Aorta (tissue), 5 donors: Measurements from ENCODE around the gene NYNRIN. TPM values are rescaled to one million over a fixed set of nuclear protein-coding genes. Genes with fewer than 3 reads are reported as not detected.
A peak's percentile ranks its signal among the peaks of the same experiment; 100 is the strongest.

Experiments
- ATAC-seq: fragments of 200-7000 bp; cut with Tn5 transposase; one replicate; pipeline ENCODE4 v1.9.1; 2022; ENCODE audit warnings: moderate library complexity; ENCODE audit not compliant: low FRiP score
- DNase-seq, 2 donors: peaks; one replicate each; pipeline ENCODE4 v3.0.0-alpha.2; 2020
- H3K27ac ChIP-seq, 2 donors: one replicate each; pipeline ENCODE4 v1.5.1; 2013; ENCODE audit warnings: low read length in 2 of 2, mild to moderate bottlenecking in 2 of 2, moderate library complexity in 2 of 2, control low read depth in 1 of 2, inconsistent platforms in 1 of 2, low read depth in 1 of 2
- H3K27me3 ChIP-seq, 2 donors: one replicate each; pipeline ENCODE4 v1.6.1; 2013; ENCODE audit warnings: control low read depth in 1 of 2, low read length in 1 of 2, mild to moderate bottlenecking in 1 of 2, moderate library complexity in 1 of 2; ENCODE audit not compliant: insufficient read depth in 2 of 2, control insufficient read depth in 1 of 2
- H3K36me3 ChIP-seq, 2 donors: one replicate each; pipeline ENCODE4 v1.6.1; 2013; ENCODE audit warnings: control low read depth in 1 of 2, low read length in 1 of 2, mild to moderate bottlenecking in 1 of 2; ENCODE audit not compliant: insufficient read depth in 2 of 2, control insufficient read depth in 1 of 2
- H3K4me1 ChIP-seq, 2 donors: one replicate each; pipeline ENCODE4 v1.6.1; 2013; ENCODE audit warnings: low read length in 2 of 2, control low read depth in 1 of 2, mild to moderate bottlenecking in 1 of 2, moderate library complexity in 1 of 2; ENCODE audit not compliant: insufficient read depth in 2 of 2, control insufficient read depth in 1 of 2
- H3K4me3 ChIP-seq, 2 donors: one replicate each; pipeline ENCODE4 v1.5.1; 2013; ENCODE audit warnings: low read length in 2 of 2, control low read depth in 1 of 2, mild to moderate bottlenecking in 1 of 2
- H3K9me3 ChIP-seq: one replicate; pipeline ENCODE4 v1.6.1; 2013; ENCODE audit warnings: mild to moderate bottlenecking, low read length; ENCODE audit not compliant: control insufficient read depth
- WGBS, 2 donors: extraction: QIAGEN DNeasy Blood & Tissue Kit; methylation state at CpG; one replicate each; pipeline ENCODE4 v1.1.7; 2013; 5-methylcytosine and 5-hydroxymethylcytosine counted together
- intact Hi-C, 2 donors: fragments of 100-400 bp; cut with DNase I; formaldehyde crosslinking; loops; one replicate each; pipeline versions ENCODE4 v1.14.2 to v1.15.0; 2022
- polyA plus RNA-seq, 2 donors: library from polyadenylated mRNA; stranded (reverse); fragments of 200-250 nt; gene quantifications; one replicate each; pipeline ENCODE4 v1.2.3, GENCODE V29; 2013
- total RNA-seq, 2 donors: library from RNA; stranded (reverse); fragmentation: NEBNext Ultra II Directional; extraction: Animal tissue kit (Norgen Biotek cat#: 25700); gene quantifications; one replicate each; pipeline ENCODE4 v1.2.1, GENCODE V29; 2021
- donor health status: healthy with polysubstance abuse.
- donor health status: Bipolar disorder and iron deficiency.
- donor health status: DM: no; HTN: no; CAD: no.
- donor health status: DM: no; HTN: no; CAD: no.
- donor health status: DM: yes; HTN: yes; CAD: no.

Gene NYNRIN
- total and polyA plus RNA-seq, 4 donors: 1.8 to 31.6 (median 8.2) TPM

DNA sequence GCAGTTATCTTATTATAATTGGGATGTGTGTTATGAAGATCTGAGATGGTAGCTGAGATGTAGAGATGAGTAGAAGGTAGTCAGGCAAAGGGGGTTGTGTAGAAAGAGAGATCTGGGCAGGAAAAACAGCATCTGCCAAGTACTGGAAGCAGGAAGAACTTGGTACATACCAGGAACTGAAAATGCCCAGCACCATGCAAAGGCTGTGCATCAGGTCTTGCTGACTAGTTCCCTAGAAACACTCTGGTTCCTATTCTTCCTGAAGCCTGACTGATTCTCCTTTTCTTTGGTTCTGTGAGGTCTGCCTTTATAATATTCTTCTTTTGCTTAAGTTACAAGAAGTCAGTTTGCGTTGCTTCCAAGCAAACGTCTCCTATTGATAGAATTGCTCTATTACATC is 37.5 kb upstream of the NYNRIN start:
- no peak for ATAC-seq

DNA sequence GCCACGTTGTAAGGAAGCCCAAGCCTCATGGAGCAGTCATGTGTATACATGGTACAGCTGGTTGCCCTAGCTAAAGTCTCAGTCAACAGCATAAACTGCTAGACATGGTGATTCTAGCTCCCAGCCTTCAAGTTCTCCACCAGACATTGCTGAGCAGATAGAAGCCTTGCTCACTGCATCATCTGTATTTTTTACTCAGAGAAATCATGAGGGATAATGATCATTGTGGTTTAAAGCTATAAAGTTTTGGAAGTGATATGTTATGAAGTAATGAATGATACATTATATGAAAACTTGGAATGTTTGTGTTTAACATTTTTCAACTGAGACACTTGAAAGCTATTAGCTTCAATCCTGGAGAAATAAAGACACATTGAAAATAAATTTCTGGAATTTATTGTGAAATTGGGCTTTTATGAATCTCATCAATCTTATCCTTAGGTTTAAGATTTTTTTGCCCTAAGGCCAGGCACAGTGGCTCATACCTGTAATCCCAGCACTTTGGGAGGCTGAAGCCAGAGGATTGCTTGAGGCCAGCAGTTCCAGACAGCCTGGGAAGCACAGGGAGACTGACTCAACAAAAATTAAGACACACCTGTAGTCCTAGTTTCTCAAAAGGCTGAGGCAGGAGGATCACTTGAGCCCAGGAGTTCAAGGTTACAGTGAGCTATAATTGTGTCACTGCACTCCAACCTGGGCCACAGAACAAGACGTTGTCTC is 36.4 kb upstream of the NYNRIN start:
- H3K4me1 ChIP-seq: no peaks in the 10 kb centered on the region
- no peaks in the 10 kb centered on the region for H3K27me3 ChIP-seq
- WGBS, 2 donors: 38 to 41% methylated on average over 2 of the region's 2 CpGs
- no peak for ATAC-seq
- intact Hi-C loops: no loop called here
- no peak overlapping the region for H3K4me3 ChIP-seq
- DNase-seq: no peak
- H3K36me3 ChIP-seq: no peaks in the 10 kb centered on the region
- no peak overlapping the region for H3K27ac ChIP-seq
- no peaks in the 10 kb centered on the region for H3K9me3 ChIP-seq

More for the DNA sequence above, 37.5 kb upstream of the NYNRIN start:
- Histone ChIP-seq H3K36me3 (no peaks in the 10 kb centered on the region), H3K4me1 (no peaks in the 10 kb centered on the region), H3K9me3 (no peaks in the 10 kb centered on the region), H3K4me3 (no peak overlapping the region), H3K27ac (no peak overlapping the region), H3K27me3 (no peaks in the 10 kb centered on the region)
- WGBS, 2 donors: 71 to 73% methylated on average over 2 of the region's 2 CpGs
- DNase-seq: no peak
- intact Hi-C loops: no loop called here

DNA sequence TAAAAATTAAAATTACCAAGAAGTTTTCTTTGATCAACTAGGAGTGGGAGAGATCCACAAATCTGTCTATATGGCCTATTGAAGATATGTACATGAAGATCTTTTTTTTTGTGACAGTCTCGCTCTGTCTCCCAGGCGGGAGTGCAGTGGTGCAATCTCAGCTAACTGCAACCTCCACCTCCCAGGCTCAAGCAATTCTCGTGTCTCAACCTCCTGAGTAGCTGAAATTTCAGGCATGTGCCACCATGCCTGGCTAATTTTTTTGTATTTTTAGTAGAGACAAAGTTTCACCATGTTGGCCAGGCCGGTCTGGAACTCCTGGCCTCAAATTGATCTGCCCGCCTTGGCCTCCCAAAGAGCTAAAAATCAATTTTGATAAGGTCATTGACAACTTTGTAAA is 35.4 kb upstream of the NYNRIN start:
- WGBS, 2 donors: 93 to 98% methylated on average over 5 of the region's 5 CpGs
- Histone ChIP-seq H3K36me3 (no peaks in the 10 kb centered on the region), H3K27ac (no peak overlapping the region), H3K4me3 (no peak overlapping the region), H3K9me3 (no peaks in the 10 kb centered on the region), H3K4me1 (no peaks in the 10 kb centered on the region), H3K27me3 (no peaks in the 10 kb centered on the region)
- no peak for DNase-seq
- intact Hi-C loops: no loop called here
- ATAC-seq: no peak

DNA sequence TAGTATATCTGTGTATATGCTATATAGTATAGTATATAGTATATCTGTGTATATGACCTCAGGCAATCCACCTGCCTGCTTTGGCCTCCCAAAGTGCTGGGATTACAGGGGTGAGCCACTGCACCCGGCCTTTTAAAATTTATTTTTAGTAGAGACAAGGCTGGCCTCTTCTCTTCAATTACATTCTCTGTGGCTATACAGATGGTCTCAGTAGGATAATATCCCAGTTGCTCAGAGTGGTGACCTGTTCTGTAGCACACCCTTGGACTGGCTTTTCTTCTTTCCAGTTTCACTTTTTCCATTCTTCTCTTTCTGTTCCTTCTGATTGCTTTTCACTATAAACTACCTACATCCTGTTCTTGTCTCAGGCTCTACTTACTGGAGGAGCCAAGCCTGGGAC is 34.0 kb upstream of the NYNRIN start:
- intact Hi-C loops: loop anchor here in 1 of 2 donors (2.0 kb wide), 1 partner anchor 66 kb away; no protein-coding TSS in a partner anchor
- WGBS, 2 donors: 66 to 76% methylated on average over 1 of the region's 1 CpG
- H3K4me1 ChIP-seq: no peaks in the 10 kb centered on the region
- DNase-seq (no peak), ATAC-seq (no peak)
- peak overlapping the region in 1 of 2 donors; percentile 14 for H3K27ac ChIP-seq
- no peaks in the 10 kb centered on the region for H3K27me3 ChIP-seq
- H3K9me3 ChIP-seq: no peaks in the 10 kb centered on the region
- H3K4me3 ChIP-seq: no peak overlapping the region
- H3K36me3 ChIP-seq: no peaks in the 10 kb centered on the region

DNA sequence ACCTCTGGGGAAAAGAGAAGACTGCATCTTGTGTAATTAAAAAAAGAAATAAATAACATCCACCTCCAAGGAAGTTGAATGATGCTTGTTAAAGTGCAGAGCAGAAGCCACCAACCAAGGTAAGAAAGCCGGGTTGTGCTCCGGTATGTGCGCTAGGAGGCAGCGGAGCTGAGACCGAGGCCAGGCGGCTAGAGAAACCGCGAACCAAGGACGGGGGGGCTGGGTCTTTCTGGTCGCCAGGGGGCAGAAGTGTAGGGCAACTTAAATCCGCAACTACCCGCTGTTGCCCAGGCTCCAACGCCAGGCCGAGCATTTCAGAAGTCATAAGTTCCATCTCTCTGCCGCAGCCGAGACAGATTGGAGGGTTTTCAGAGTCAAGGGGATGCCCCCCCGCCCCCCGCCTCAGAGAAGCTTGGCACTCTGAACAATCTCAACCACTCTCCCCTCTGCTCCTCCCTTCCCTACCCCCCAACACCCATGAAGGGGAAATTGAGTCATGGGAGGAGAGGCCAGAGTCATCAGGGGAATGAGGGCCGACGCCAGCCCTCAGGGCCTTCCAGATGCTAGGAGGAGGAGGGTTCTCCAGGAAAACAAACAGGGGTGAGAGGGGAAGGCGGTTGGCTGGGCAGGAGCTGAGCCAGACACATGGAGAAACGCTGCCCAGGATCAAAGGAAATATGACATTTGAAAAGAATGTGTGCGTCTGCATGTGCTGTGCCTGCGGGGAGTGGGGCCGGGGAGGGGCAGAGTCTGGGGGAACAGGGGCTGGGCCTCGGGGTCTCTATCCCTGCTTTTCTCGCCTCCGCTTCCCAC is 33.0 kb upstream of the NYNRIN start:
- Histone ChIP-seq H3K4me1 (no peaks in the 10 kb centered on the region), H3K27me3 (no peaks in the 10 kb centered on the region), H3K36me3 (no peaks in the 10 kb centered on the region), H3K9me3 (no peaks in the 10 kb centered on the region), H3K4me3 (peak overlapping the region in 1 of 2 donors; percentile 30), H3K27ac (peak overlapping the region; percentile 64 to 94)
- intact Hi-C loops: loop anchor here (1.0 to 2.0 kb wide), 4 partner anchors 64 to 219 kb away; partner anchors contain the start of genes PSME2 (in 1 of the 2) and RNF31 (in 1 of the 2)
- DNase-seq (peak; percentile 92 to 95), ATAC-seq (peak; percentile 74)
- WGBS, 2 donors: 2% methylated on average over 28 of the region's 28 CpGs

DNA sequence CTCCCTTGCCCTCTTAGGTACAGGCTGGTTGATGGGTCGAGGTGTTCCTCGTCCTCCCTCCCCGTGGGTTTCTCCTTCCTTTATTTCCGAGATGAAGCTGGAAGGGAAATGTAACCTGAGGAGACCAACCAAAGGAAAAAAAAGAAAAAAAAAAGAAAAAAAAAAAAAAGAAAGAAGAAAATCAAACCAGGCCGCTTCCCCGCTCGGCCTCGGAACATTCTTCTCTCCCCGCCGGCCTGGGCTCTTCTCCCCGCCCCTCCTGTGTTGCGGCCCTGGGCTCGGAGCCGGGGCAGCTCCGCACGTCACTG is 32.4 kb upstream of the NYNRIN start:
- H3K27ac ChIP-seq: peak overlapping the region; percentile 64 to 94
- 0 to 1% methylated on average over 15 to 16 of the region's 16 CpGs for WGBS, 2 donors
- no peak overlapping the region for H3K4me3 ChIP-seq
- DNase-seq (no peak), ATAC-seq (no peak)
- H3K27me3 ChIP-seq: no peaks in the 10 kb centered on the region
- intact Hi-C loops: loop anchor here in 1 of 2 donors (1.0 to 2.0 kb wide), 3 partner anchors 64 to 220 kb away; partner anchors contain the start of genes PSME2 and RNF31
- no peaks in the 10 kb centered on the region for H3K36me3 ChIP-seq
- no peaks in the 10 kb centered on the region for H3K9me3 ChIP-seq
- H3K4me1 ChIP-seq: no peaks in the 10 kb centered on the region

DNA sequence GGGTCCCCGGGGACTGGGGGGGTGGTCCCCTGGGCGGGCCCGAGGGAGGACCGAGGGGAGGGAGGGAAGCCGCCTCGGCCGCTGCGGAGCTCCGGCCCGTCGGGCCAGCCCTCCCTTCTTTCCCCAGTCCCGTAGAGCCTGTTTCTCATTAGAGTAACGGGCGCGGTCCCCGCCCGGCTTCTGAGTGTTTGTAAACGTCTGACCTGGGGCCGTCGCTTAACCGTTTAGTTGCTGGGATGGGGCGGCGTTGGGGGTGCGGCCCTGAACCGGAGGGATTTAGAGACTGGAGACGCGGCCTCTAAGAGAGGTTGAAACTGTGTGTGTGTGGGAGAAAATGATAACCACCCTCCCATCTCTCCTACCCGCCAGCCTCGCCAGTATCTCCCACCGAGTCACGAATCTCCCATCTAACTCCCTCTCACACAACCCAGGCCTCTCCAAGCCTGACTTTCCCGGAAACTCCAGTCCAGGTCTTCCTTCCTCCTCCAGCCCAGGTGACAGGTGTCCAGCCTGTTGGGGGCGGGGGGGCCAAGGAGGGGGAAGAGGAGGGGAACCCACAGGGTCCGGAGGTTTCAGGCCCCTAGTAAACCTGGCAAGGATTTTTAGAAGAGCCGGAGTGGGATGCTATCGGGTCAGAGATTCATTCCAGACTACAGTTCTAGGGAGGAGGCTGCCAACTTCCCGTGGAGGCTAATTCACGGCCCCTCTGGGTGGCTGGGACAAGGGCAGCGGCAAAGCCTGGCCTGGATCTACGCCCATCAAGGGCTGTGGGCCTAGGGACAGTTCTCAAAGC is 31.9 kb upstream of the NYNRIN start:
- Histone ChIP-seq H3K36me3 (no peaks in the 10 kb centered on the region), H3K9me3 (no peaks in the 10 kb centered on the region), H3K4me3 (peak overlapping the region; percentile 22 to 24), H3K27ac (peak overlapping the region; percentile 73 to 90), H3K27me3 (no peaks in the 10 kb centered on the region), H3K4me1 (no peaks in the 10 kb centered on the region)
- peak; percentile 93 for ATAC-seq
- DNase-seq: peak; percentile 94 to 98
- intact Hi-C loops: loop anchor here in 1 of 2 donors (1.0 to 2.0 kb wide), 3 partner anchors 63 to 220 kb away; partner anchors contain the start of genes PSME2 and RNF31
- 0 to 1% methylated on average over 39 to 40 of the region's 40 CpGs for WGBS, 2 donors

DNA sequence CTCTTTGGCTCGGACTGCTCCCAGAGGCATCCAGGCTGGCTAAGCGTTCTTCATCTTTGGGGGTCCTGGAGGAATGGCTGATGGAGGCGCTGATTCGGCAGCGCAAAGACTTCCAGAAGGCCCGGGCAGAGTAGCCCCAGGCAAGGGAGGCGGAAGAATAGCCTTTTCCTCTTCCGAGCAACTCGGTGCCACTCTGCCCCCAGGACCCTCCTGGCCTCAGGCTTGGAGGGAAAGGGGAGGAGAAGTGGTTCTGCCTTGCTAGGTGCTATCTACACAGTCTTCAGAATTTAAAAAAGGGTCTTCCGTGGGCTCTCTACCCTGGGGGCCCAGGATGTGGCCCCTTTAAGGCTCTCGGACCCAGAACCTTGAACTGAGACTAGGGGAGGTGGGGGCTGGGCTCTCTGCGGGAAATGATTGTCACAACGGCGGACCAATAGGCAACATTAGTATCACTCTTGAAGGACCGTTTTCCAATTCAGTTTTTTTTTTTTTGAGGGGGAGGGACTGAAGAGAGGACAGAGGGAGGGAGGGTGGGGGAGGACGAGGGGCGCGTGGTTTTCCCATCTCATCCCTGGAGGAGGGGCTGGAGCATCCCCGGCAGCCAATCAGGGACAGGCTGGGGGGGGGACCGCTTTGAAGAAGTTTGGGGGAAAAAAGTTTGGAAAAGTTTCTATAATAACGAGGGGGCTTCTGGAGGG is 31.1 kb upstream of the NYNRIN start, which contains the start of gene NFATC4:
Gene NFATC4, plus strand, starts transcription at position 671 of the 698 bp plus-strand sequence. CDS start 157 bp downstream, outside the sequence.
- Histone ChIP-seq H3K27ac (peak within 1 kb of the TSS; percentile 73 to 90), H3K27me3 (no peaks in the 10 kb centered on the region), H3K4me1 (no peaks in the 10 kb centered on the region), H3K36me3 (no peaks in the 10 kb centered on the region), H3K9me3 (no peaks in the 10 kb centered on the region), H3K4me3 (peak within 1 kb of the TSS; percentile 47 to 68)
- WGBS, 2 donors: 2 to 3% methylated on average over 18 to 21 of the region's 21 CpGs
- peak; percentile 68 for ATAC-seq
- peak; percentile 83 to 89 for DNase-seq
- intact Hi-C loops: loop anchor here in 1 of 2 donors (2.0 kb wide), 3 partner anchors 31 to 221 kb away; partner anchors contain the start of genes NYNRIN, PSME2 and RNF31
